Neural cell (in vitro differentiated cells): ENCODE results near the gene GLMN. TPM values are rescaled to one million over a fixed set of nuclear protein-coding genes. Genes with fewer than 3 reads are reported as not detected.

ENCODE experiments used
- H2AFZ ChIP-seq: fragments of 200-600, 300-800 bp; sonication (generic), shearing (Covaris generic); 2 replicates; pipeline ENCODE4 v1.6.0; 2014; ENCODE audit warnings: low read depth, mild to moderate bottlenecking, antibody characterized with exemption, low read length, moderate library complexity
- H3F3A ChIP-seq: fragments of 200-600 bp; shearing (Covaris generic); 2 replicates; pipeline ENCODE4 v1.6.1; 2016; ENCODE audit warnings: mild to moderate bottlenecking, moderate library complexity, mixed read lengths, antibody characterized with exemption, low read length; ENCODE audit not compliant: insufficient read depth, poor library complexity, severe bottlenecking
- H3K27ac ChIP-seq: fragments of 200-600, 300-800 bp; sonication (generic), shearing (Covaris generic); 2 replicates; pipeline ENCODE4 v1.5.1; 2014; ENCODE audit warnings: mild to moderate bottlenecking, low read length, moderate library complexity
- H3K27me3 ChIP-seq: fragments of 300-800, 200-600 bp; sonication (generic), shearing (Covaris generic); 2 replicates; pipeline ENCODE4 v1.6.0; 2014; ENCODE audit warnings: mild to moderate bottlenecking, low read depth, low read length, moderate library complexity; ENCODE audit not compliant: insufficient read depth
- H3K36me3 ChIP-seq: fragments of 300-800, 200-600 bp; sonication (generic), shearing (Covaris generic); 2 replicates; pipeline ENCODE4 v1.5.1; 2014; ENCODE audit warnings: mild to moderate bottlenecking, antibody characterized with exemption, low read length, moderate library complexity; ENCODE audit not compliant: insufficient read depth
- H3K4me2 ChIP-seq: fragments of 300-800, 200-600 bp; sonication (generic), shearing (Covaris generic); 2 replicates; pipeline ENCODE4 v1.6.0; 2014; ENCODE audit warnings: mild to moderate bottlenecking, low read length
- H3K4me3 ChIP-seq: fragments of 300-800, 200-600 bp; sonication (generic), shearing (Covaris generic); 2 replicates; pipeline ENCODE4 v1.5.1; 2014; ENCODE audit warnings: mild to moderate bottlenecking, low read length, moderate library complexity
- H3K79me2 ChIP-seq: fragments of 200-600 bp; shearing (Covaris generic); replicated peaks from 2 replicates; pipeline ENCODE4 v1.6.0; 2014; ENCODE audit warnings: mild to moderate bottlenecking, low read length, moderate library complexity; ENCODE audit not compliant: insufficient read depth
- H3K9ac ChIP-seq: fragments of 300-800, 200-600 bp; sonication (generic), shearing (Covaris generic); 2 replicates; pipeline ENCODE4 v1.6.1; 2016; ENCODE audit warnings: mild to moderate bottlenecking, low read length, mixed read lengths
- H3K9me2 ChIP-seq: fragments of 200-600 bp; shearing (Covaris generic); 2 replicates; pipeline ENCODE4 v1.6.1; 2016; ENCODE audit warnings: mild to moderate bottlenecking, low read length, mixed read lengths; ENCODE audit not compliant: insufficient read depth
- H3K9me3 ChIP-seq: fragments of 200-600, 300-800 bp; sonication (generic), shearing (Covaris generic); 2 replicates; pipeline ENCODE4 v1.6.1; 2016; ENCODE audit warnings: mild to moderate bottlenecking, mixed run types, low read length, moderate library complexity, mixed read lengths
- H4K20me1 ChIP-seq: fragments of 200-600 bp; shearing (Covaris generic); 2 replicates; pipeline ENCODE4 v1.6.1; 2016; ENCODE audit warnings: mild to moderate bottlenecking, mixed run types; ENCODE audit not compliant: insufficient read depth
- CTCF ChIP-seq: fragments of 450-650 bp; IDR thresholded peaks from 2 replicates; pipeline ENCODE4 v1.5.1; 2014; ENCODE audit warnings: antibody characterized with exemption, mild to moderate bottlenecking, moderate library complexity; ENCODE audit not compliant: poor library complexity, severe bottlenecking
- EP300 ChIP-seq: fragments of 450-650 bp; conservative IDR thresholded peaks from 2 replicates; pipeline ENCODE4 v1.6.1; 2014; ENCODE audit warnings: antibody characterized with exemption, mild to moderate bottlenecking, moderate library complexity; ENCODE audit not compliant: poor library complexity, severe bottlenecking
- EZH2 ChIP-seq: fragments of 200-600, 300-800 bp; shearing (Covaris generic), sonication (generic); IDR thresholded peaks from 2 replicates; pipeline ENCODE4 v1.6.1; 2014; ENCODE audit warnings: antibody characterized with exemption, low read length, borderline replicate concordance, mild to moderate bottlenecking; ENCODE audit not compliant: insufficient read depth, poor library complexity, severe bottlenecking
- MXI1 ChIP-seq: fragments of 450-650 bp; conservative IDR thresholded peaks from 2 replicates; pipeline ENCODE4 v1.6.1; 2014; ENCODE audit warnings: antibody characterized with exemption, mild to moderate bottlenecking; ENCODE audit not compliant: poor library complexity, severe bottlenecking
- POLR2AphosphoS5 ChIP-seq: IDR thresholded peaks from 2 replicates; pipeline ENCODE4 v1.6.1; 2012
- RAD21 ChIP-seq: fragments of 450-650 bp; conservative IDR thresholded peaks from 2 replicates; pipeline ENCODE4 v1.6.1; 2014; ENCODE audit warnings: antibody characterized with exemption, mild to moderate bottlenecking, moderate library complexity
- REST ChIP-seq: IDR thresholded peaks from 2 replicates; pipeline ENCODE4 v1.6.1; 2012; ENCODE audit warnings: borderline replicate concordance
- SMC3 ChIP-seq: fragments of 450-650 bp; conservative IDR thresholded peaks from 2 replicates; pipeline ENCODE4 v1.6.1; 2014; ENCODE audit warnings: antibody characterized with exemption, mild to moderate bottlenecking, moderate library complexity; ENCODE audit not compliant: poor library complexity
- TAF1 ChIP-seq: IDR thresholded peaks from 2 replicates; pipeline ENCODE4 v1.6.1; 2012; ENCODE audit warnings: low read depth
- polyA plus RNA-seq: library from polyadenylated mRNA; depleted of rRNA; stranded (reverse); fragments of >200 nt; gene quantifications from 2 replicates; pipeline ENCODE4 v1.2.3, GENCODE V29; 2014

Gene GLMN
- polyA plus RNA-seq, 1 donor from 2014 or later = 40.2 TPM

GRCh38 chr1:92277105-92277723 is 21.6 kb downstream of the GLMN start:
- Histone ChIP-seq H3K9me2 (no peaks in the 10 kb centered on the region), H3K27me3 (no peaks in the 10 kb centered on the region), H3K4me2 (no peak overlapping the region), H4K20me1 (no peaks in the 10 kb centered on the region), H3K27ac (no peak overlapping the region), H3K4me3 (no peak overlapping the region), H3K9ac (no peak overlapping the region), H3K9me3 (no peaks in the 10 kb centered on the region), H3F3A (no peaks in the 10 kb centered on the region), H3K36me3 (peaks cover 5% of the 10 kb centered on the region), H3K79me2 (no peaks in the 10 kb centered on the region), H2AFZ (no peak overlapping the region)
- TF ChIP-seq REST = no peak
- TF ChIP-seq RAD21 = no peak
- TF ChIP-seq EP300 = no peak
- TF ChIP-seq CTCF = no peak
- no peak for TF ChIP-seq POLR2AphosphoS5
- no peak for TF ChIP-seq MXI1
- TF ChIP-seq TAF1 = no peak
- no peak for TF ChIP-seq EZH2
- TF ChIP-seq SMC3 = no peak

GRCh38 chr1:92276082-92276481 is 22.7 kb downstream of the GLMN start:
- H2AFZ ChIP-seq = no peak overlapping the region
- no peak overlapping the region for H3K4me3 ChIP-seq
- no peaks in the 10 kb centered on the region for H3K9me3 ChIP-seq
- no peaks in the 10 kb centered on the region for H4K20me1 ChIP-seq
- no peaks in the 10 kb centered on the region for H3K27me3 ChIP-seq
- H3K79me2 ChIP-seq = no peaks in the 10 kb centered on the region
- no peak overlapping the region for H3K4me2 ChIP-seq
- peaks cover 5% of the 10 kb centered on the region for H3K36me3 ChIP-seq
- H3F3A ChIP-seq = no peaks in the 10 kb centered on the region
- H3K9ac ChIP-seq = no peak overlapping the region
- TF ChIP-seq POLR2AphosphoS5 = no peak
- TF ChIP-seq EZH2 = no peak
- no peak for TF ChIP-seq REST
- no peak for TF ChIP-seq CTCF
- no peak for TF ChIP-seq TAF1
- no peak overlapping the region for H3K27ac ChIP-seq
- no peaks in the 10 kb centered on the region for H3K9me2 ChIP-seq
